NCI-H2029 (cell line): ENCODE measurements around the gene FAM72B.
"Not testable (repeated sequence)": the region's sequence is repeated elsewhere in the genome, so short reads cannot be mapped to it uniquely, and the experiment has no call there.

ENCODE experiments used
- DNase-seq: peaks from one replicate; lab custom pipeline; 2025; lab: John Stamatoyannopoulos, UW

Gene FAM72B

GRCh38 chr1:121200232-121200631 lies 16.1 kb upstream of the FAM72B start:
- DNase-seq, result not testable (repeated sequence)

- not testable (repeated sequence) for DNase-seq
These were observed 15.6 kb upstream of the FAM72B start for GRCh38 chr1:121199763-121200162.

GRCh38 chr1:121197095-121197882 lies 13.1 kb upstream of the FAM72B start:
- DNase-seq, result not testable (repeated sequence)

- not testable (repeated sequence) for DNase-seq
These were observed 8.4 kb upstream of the FAM72B start for GRCh38 chr1:121192512-121192911.

GRCh38 chr1:121187914-121188313 lies 3.8 kb upstream of the FAM72B start:
- DNase-seq, result not testable (repeated sequence)

- not testable (repeated sequence) for DNase-seq
These were observed 2.1 kb upstream of the FAM72B start for GRCh38 chr1:121186191-121186590.

- not testable (repeated sequence) for DNase-seq
These were observed 1.1 kb upstream of the FAM72B start for GRCh38 chr1:121185140-121185708.

GRCh38 chr1:121183867-121184266 lies 273 bp downstream of the FAM72B start:
- not testable (repeated sequence) for DNase-seq

- not testable (repeated sequence) for DNase-seq
These were observed 5.9 kb downstream of the FAM72B start for GRCh38 chr1:121178197-121178596.

GRCh38 chr1:121176649-121177048 lies 7.5 kb downstream of the FAM72B start:
- DNase-seq, result not testable (repeated sequence)

GRCh38 chr1:121168152-121168668 lies 15.9 kb downstream of the FAM72B start:
- DNase-seq, result not testable (repeated sequence)

- DNase-seq, result not testable (repeated sequence)
These were observed 16.9 kb downstream of the FAM72B start for GRCh38 chr1:121167225-121167738.

GRCh38 chr1:121165296-121165695 lies 18.8 kb downstream of the FAM72B start:
- DNase-seq, result not testable (repeated sequence)

GRCh38 chr1:121163850-121164757 lies 20.0 kb downstream of the FAM72B start:
- not testable (repeated sequence) for DNase-seq

- not testable (repeated sequence) for DNase-seq
These were observed 22.8 kb downstream of the FAM72B start for GRCh38 chr1:121161199-121161901.

GRCh38 chr1:121160118-121160517 lies 24.0 kb downstream of the FAM72B start:
- DNase-seq, result not testable (repeated sequence)

- not testable (repeated sequence) for DNase-seq
These were observed 26.5 kb downstream of the FAM72B start for GRCh38 chr1:121157609-121158008.

GRCh38 chr1:121156958-121157603 lies 27.1 kb downstream of the FAM72B start:
- not testable (repeated sequence) for DNase-seq

- DNase-seq, result not testable (repeated sequence)
These were observed 28.3 kb downstream of the FAM72B start for GRCh38 chr1:121155671-121156358.

GRCh38 chr1:121154811-121155210 lies 29.3 kb downstream of the FAM72B start:
- DNase-seq, result not testable (repeated sequence)
